NCI-H446 (cell line): ENCODE measurements around the gene SUSD4.
A peak's percentile ranks its signal among the peaks of the same experiment; 100 is the strongest.

Experiments used
- DNase-seq, 2 experiments: peaks; one replicate each; lab custom pipeline; 2025; lab: John Stamatoyannopoulos, UW

SUSD4 gene

DNA sequence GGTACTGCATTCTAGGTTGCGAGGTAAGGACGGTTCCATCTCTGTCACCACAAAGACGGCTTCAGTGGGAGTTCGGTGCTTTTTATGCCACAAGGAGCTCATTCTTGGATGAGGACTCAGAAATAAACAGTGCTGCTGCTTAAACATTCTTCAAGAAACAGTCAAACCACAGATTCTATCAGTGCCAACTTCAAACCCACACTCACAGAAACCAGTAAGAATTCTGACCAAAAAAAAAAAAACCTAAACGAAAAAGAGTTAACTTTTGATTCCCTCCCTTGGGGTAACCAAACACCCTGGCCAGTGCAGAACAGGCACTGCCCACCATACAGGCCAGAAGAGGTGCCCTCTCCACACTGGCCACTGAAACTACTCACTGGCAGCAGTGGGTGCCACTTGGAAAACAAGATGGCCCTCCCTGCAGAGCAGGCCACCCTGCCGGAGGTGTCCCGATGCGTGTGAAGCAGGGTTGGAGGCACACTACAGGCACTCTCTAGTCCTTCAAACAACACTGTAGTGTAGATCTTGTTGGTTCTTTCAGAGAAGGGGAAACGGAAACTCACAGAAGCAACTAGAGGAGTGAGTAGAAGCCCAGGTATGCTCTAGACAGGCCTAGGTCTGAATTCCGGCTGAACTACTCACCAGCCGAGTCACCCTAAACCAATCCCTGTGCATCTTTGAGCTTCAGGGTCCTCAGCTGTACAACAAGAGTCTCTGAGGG lies 133.7 kb downstream of the SUSD4 start:
- no peak for DNase-seq

DNA sequence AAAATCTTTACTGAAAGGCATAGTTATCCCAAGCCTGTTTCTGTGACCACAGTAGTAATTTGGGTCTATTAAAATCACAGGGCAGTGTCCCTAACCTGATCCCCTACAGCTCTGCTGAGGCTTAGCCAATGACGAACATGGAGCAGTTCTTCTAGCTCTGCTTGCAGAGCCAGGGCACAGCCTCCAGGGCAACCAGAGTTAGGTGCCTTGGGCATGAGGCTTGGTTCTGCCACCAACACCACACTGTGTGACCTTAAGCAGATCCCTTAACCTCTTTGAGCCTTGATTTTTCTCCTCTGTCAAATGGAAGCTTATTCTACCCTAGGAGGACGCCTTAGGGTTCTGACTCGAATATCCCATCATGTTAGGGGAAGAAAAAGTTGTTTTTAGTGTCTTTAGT lies 134.2 kb downstream of the SUSD4 start:
- DNase-seq, result no peak

DNA sequence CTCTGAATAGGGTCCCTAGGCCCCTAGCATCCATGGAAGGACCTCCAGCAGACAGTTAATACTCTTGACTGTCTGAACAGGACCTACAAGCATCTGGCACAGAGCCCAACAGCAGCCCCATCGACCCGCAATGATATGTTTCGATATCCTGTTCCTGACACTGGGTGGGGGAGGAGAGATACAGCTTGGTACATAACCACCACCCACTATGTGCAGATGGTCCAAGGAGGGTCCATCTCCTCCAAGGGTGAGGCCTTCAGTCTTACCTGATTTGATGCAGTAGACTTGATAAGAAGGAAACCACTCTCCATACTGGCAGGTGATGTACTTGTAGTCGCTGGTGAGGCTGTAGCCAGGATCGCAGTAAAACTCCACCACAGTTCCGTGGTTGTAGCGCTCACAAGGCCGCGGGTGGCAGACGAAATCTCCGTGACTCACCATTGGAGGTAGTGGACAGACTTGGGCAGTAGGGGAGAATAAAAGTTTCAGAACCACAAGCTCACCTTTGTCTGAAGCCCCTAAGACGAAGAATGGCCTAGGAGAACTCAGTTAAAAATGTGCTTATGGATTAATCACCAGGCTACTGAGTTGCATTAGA lies 134.9 kb downstream of the SUSD4 start:
- no peak for DNase-seq

DNA sequence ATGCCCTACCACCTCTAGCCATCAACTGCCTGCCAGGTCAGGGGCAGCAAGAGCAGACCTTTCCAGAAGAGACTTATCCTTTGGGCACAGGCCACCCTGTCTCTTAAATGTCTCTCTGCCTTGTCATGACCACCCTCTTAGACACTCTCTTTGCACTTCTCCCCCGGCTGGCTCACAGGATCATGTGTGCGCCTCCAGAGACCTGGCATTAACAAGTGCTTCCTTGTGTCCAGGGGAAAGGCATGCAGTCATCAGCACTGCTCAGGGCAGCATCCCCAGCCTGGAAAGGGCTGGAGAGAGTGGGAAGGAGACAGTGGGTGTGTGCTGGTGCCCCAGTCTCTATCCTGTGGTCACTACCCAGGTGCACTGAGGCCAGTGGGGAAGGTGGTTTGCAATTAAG lies 135.8 kb downstream of the SUSD4 start:
- no peak for DNase-seq

DNA sequence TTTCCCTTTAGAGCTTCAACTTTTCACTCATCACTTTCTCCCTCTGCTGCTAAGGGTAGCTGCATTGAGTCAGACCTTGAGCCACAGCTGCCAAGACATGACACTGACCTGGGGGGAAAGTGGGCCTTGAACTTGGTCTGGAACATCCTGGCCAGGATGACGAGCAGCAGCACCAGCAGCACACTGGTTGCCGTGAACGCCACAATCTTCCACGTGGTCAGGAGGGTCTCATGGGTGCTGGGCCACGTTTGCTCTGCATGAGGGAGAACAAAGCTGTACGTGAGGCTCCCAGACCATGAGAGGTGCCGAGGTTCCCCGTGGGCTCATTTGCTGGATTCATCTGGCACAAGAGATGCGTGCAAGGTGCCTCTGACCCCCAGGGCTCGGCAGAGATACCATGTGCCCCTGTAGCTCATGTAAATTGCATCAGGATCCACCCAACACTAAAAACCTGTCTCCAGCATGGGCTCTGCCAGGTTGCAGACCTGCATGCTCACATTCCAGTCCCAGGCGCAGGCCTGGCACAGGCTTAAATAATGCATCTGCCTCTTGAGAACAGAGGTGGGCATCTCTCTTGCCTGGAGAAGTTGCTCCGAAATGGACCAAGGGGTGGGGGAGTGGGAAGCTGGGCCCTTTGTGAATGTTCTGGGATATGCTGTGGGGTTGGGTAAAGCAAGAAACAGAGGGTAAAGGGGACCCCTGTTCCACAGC lies 136.3 kb downstream of the SUSD4 start:
- DNase-seq, result no peak

DNA sequence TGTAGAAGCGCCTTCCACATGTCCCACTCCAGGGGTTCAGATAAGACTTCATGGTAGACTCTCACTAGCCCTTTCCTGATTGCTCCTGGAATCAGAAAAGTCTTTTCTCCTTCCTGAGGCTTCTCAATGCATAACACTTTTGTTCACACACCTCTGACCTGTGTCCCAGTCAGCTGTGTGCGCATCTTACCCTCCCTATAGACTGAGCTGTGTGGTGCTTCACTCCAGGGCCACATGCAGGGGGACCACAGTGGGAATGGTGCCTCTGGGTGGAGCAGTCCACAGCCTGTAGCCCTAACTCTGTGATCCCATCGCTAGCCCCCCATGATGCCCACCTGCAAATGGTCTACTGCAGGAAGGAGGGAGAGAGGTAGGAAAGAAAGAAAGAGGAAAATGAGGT lies 136.9 kb downstream of the SUSD4 start:
- no peak for DNase-seq

DNA sequence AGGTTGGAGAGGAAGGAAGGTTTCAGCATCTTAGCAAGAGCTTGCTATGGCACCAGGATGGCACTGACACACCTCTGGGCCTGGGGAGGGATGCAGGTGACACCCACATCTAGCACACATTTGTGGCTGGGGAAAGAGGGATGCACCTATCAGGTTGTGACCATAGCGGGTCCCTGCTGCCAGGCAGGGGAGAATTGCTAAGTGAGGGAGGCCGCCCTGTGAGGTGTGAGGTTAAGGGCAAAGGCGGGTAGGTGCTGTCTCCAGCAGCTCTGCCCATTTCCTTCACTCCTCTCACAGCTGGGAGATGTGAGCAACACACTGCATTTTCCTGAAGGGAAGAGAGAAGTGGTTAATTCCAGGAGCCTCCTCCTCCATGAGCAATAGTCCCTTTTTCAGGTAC lies 137.7 kb downstream of the SUSD4 start:
- DNase-seq, result no peak

DNA sequence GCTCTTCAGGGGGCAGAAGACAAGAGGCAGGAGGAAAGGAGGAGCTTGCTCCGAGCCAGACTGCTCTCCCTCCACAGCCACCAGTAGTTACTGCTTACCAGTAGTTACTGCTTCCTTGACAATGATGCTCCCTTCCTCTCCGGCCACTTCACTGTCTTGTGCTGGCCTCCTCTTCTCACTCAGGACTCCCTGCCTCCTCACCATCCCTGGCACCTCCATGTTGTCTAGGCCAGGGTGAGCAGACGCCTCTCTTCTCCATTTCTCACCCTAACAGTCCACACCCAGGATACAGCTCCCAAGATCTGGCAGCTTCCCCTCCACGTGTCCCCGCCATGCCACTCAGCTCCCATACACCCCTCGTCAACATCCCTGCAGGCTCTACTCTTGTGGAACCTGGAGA lies 138.5 kb downstream of the SUSD4 start:
- DNase-seq, result no peak

DNA sequence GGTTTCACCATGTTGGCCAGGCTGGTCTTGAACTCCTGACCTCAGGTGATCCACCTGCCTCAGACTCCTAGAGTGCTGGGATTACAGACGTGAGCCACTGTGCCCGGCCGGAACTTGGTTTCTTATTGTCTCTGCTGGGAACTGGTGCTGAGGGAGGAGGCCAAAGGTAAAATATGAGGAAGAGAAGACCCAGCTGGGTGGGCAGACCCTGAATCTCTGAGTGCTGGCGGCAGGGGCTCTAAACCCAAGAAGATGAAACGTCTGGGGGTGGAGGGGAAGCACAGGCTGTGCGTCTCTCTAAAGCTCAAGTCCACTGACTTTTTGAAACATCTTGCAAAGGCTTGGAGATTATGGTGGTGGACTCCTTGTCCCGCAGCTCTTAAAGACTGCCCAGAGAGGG lies 138.9 kb downstream of the SUSD4 start:
- DNase-seq, result no peak

DNA sequence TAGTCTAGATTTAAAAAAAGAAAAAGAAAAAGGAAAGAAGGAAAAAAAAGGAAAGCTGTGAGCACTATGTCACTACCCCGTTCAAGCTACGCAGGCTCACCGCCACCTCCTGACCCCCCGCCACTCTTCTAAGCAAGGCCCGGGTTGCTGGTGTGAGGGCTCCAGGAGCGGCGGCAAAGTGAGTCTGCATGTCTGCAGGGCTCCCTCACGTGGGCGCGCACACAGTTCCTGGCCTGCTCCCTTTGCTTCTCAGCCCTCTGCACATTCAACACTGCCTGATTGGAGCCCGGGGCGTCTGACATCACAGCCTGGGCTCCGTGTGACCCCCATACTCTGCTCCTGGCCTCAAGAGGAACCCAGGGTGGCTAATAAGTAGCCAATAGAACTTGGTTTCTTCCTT lies 139.5 kb downstream of the SUSD4 start:
- DNase-seq, result no peak

DNA sequence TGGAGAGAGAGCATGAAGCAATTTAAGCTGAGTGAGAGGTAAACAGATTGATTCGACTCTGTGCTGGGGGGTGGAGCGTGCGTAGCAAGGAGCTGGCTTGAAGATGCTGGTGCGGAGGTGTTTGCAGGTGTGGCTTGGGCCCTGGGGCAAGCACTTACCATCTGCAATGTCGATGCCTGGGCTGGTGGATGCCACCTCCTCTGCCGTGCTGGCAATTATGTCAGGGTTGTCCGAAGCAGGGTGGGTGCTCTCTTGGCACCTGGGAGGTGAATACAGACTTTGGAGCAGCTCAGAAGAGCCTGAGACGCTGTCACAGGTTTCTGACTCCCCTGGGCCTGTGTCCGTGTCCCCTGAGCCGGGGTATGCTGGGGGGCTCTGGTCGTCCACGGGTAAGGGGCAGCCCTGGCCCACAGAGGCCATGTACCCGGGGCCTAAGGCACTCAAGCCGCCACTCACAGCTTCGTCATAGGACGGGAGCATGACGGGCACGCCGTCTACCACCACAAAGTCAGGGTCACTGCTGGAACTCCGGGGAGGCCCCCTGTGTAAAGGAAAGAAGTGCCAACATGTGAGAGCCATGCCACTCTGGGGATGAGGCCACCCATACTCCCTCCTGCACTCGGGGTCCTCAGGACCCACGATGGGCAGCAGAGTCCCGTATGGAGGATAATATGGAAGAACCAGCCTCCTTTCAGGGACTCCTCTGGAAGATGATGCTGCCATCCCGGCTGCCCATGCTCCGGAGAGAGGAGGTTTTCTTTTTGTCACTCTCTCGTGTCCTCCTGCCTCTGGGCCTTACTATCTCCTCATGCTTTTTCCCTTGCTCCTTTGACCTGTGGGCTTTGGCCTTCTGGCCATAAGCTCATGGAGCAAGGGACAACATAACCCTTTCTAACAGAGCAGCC lies 140.6 kb downstream of the SUSD4 start:
- no peak for DNase-seq

DNA sequence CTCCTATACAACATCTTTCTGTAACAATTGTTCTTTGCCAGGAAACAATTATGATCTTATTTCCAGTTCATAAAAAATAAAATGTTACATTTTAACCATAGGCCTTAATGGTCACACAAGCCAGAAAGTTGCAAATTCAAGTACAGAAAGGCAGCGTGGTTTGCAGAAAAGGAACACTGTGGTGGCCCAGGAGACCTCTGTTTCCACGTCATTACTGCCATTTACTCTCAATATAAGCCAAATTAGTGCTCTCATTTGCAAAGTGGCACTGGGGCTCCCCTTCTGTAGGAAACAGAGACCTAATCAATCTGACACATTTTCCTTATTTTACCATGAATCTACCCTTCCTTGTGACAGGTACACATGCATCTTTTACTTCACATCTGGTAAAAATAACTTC lies 141.6 kb downstream of the SUSD4 start:
- no peak for DNase-seq

DNA sequence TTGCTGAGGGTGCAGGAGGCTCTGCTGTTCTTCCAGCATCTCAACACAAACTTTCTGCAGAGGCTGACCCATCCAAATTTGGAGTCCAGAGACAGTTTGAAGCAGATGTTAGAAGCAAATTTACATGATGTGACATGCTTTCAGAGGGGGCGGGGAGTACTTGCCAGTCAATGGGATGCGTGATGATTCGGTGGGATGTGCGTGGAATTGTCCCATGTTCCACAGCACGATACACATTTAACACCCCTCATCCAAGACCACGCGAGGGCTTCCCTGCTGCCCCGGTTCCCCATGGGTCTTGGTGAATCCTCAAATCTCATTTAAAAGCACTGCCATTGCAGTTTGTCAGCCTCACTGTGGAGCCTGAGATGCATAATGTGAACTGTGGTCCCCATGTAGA lies 142.3 kb downstream of the SUSD4 start:
- DNase-seq, result no peak

DNA sequence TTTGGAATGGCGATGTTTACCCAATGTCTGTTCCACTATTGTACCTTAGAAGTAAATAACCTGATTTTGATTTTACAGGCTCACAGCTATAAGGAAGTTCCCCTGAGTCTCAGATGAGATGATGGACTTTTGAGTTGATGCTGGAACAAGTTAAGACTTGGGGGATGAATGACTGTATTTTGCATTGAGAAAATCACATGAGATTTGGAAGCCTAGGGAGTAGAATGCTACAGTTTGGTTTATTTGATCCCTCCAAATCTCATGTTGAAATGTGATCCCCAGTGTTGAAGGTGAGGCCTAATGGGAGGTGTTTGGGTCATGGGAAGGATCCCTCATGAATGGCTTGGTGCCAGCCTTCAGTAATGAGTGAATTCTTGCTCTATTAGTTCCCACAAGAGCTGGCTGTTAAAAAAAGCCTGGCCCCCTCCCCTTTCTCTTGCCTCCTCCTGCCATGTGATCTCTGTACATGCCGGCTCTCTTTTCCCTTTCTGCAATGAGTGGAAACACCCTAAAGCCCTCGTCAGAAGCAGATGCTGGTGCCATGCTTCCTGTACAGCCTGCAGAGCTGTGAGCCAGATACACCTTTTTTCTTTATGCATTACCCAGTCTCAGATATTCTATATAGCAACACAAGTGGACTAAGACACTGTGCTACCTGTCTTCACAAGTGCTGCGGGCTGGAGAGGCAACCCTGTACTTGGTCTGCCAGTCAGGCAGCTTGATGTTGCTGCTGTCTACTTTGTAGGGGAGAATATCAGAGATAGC lies 143.9 kb downstream of the SUSD4 start:
- no peak for DNase-seq

DNA sequence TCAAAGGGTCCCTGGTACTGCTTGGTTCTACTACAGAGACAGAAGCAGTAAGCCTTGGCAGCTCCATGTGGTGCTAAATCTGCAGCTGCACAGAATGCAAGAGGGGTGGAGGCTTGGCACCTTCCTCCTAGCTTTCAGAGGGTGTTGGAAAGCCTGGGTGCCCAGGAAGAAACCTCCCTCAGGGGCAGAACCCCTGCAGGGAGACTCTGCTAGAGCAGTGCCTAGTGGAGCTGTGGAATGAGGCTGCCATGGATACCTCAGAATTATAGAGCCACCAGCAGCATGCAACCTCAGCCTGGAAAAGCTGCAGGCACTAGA lies 144.7 kb downstream of the SUSD4 start:
- no peak for DNase-seq

DNA sequence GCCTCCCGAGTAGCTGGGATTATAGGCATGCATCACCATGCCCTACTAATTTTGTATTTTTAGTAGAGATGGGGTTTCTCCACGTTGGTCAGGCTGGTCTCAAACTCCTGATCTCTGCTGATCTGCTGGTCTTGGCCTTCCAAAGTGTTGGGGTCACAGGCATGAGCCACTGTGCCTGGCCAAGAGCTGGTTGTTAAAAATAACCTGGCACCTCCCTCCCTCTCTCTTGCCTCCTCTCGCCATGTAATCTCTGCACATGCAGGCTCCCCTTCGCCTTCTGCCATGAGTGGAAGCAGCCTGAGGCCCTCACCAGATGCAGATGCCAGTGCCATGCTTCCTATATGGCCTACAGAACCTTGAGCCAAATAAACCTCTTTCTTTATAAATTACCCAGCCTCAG lies 146.2 kb downstream of the SUSD4 start:
- DNase-seq, result no peak

DNA sequence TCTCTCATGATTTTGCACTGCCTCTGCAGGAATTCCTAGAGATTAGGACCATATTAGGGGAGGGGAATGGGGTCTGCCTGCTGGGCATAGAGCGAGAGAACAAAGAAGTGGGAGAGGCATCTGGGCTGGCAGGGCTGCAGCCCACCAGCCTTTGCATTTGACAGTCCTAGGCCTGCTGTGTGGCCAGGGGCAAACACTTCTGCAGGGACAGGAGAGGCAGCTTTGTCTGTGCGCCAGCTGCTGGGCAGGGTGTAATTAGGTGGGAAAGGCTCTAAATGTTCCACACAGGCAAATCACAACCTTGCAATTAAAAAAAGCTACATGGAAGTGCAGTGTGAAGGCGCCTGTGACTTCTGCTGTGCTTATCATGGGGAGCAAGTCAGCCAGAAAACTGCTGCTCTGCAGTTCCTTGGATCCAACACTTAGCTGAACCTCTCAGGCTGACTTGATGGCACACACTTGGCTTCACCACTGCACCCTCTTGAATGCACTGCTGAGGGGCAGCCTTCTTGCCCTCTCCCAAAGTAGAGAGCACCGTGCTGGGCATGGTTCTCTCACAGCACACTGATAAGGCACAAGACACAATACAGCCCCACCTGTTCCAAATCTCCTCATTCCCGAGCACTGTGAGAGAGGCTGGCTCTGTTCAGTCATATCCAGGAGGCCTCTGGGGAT lies 147.3 kb downstream of the SUSD4 start:
- DNase-seq, result no peak

DNA sequence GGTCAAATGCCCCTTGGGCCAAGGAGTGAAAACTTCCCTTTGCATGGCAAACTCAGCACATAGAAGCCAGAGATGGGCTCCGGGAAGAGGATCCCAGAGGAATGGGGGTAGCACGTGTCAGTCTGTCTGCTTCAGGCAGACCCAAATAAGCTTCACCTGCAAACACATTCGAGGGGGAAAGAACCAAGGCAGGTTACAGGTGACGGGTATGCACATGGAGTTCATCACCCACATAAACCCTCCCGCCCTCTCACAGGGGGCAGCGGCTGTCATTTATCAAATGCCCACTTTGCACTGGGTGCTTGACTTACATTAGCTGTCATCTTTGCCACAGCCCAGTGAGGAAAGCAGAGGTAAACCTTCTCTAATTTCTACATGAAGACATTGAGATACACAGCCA lies 147.9 kb downstream of the SUSD4 start:
- DNase-seq, result no peak

DNA sequence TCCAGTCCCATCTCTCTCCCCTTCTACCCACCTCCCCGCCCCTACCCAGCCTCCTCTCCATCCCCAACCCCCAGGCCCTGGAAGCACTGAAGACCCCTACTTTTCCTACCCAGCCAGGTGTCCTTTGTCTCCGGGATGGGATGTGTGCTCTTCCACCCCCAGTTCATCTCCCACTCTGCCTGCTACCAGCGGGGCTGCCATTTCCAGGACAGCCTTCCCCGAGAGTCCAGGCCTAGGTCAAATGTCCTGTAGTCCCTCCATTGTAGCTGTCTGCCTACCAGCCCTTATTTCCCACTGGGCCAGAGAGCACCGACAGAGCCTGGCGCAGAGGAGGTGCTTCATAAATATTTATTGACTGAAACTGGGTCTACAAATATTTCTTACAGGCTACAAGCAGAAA lies 148.9 kb downstream of the SUSD4 start:
- DNase-seq, result no peak

DNA sequence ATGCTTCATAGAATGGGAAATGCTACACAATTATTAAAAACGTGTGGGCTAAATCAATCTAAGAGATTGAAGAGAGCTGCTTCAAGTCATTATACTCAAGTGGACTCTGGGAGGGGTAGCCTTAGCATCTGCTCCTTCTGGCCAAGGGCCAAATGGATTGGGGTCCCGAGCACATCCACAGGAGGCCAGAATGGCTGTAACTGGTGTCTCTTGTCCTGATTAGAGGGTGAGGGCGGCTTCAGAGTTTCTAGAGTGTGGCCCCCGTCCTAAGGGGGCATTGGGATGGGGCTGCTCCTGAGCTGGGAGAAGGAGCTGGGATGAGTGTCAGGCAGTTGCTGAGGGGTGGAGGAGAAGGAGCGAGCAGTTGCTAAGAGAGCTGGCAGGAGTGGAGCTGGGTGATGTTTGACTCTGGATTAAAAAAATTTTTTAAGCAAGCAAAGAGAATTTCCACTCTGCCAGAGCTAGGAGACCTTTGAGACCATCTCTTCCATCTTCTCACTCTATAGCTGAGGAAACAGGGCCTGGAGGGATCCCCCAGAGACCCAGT lies 149.6 kb downstream of the SUSD4 start:
- DNase-seq, result peak in 1 of 2 experiments; percentile 24

DNA sequence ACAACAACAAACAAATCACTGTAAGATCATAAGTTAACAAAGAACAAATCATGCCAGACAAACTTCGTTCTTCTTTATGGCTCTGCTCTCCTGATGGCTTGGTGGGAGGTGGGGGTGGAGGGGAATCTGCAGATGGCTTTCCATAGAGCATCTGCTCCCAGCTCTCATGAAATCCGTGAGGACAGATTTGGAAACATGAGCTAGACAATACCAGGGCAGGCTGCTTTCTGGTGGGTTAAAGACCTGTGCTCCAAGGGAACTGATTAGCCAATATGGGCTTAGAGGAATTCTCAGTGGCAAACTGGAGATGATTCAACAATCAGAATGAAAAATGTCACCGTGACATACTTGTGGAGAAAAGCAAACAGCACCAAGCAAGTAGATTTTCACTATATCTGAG lies 151.5 kb downstream of the SUSD4 start:
- DNase-seq, result peak; percentile 2 to 68
